Right cardiac atrium (tissue), 5 donors: Measurements from ENCODE around the gene TBC1D4. TPM values are rescaled to one million over a fixed set of nuclear protein-coding genes. Genes with fewer than 3 reads are reported as not detected.
A peak's percentile ranks its signal among the peaks of the same experiment; 100 is the strongest.

Source experiments
- ATAC-seq, 2 donors: fragments of 200-7000 bp; cut with Tn5 transposase; one replicate each; pipeline versions ENCODE4 v1.8.0 to v1.9.1; 2020; ENCODE audit warnings: moderate library complexity in 2 of 2, mild to moderate bottlenecking in 1 of 2
- DNase-seq, 3 donors: peaks; one replicate each; pipeline ENCODE4 v3.0.0-alpha.2; 2020
- H3K27ac ChIP-seq: one replicate; pipeline ENCODE4 v1.5.1; 2013; ENCODE audit warnings: mild to moderate bottlenecking, low read length, control low read depth, moderate library complexity
- H3K27me3 ChIP-seq: one replicate; pipeline ENCODE4 v1.6.1; 2013; ENCODE audit not compliant: control insufficient read depth, insufficient read depth
- H3K4me1 ChIP-seq: one replicate; pipeline ENCODE4 v1.6.1; 2013; ENCODE audit warnings: low read length; ENCODE audit not compliant: control insufficient read depth, insufficient read depth
- H3K4me3 ChIP-seq: one replicate; pipeline ENCODE4 v1.5.1; 2013; ENCODE audit warnings: low read length, control low read depth
- H3K9me3 ChIP-seq: one replicate; pipeline ENCODE4 v1.6.1; 2013; ENCODE audit warnings: low read length; ENCODE audit not compliant: control insufficient read depth
- WGBS: extraction: QIAGEN DNeasy Blood & Tissue Kit; methylation state at CpG from one replicate; pipeline ENCODE4 v1.1.7; 2013; 5-methylcytosine and 5-hydroxymethylcytosine counted together
- intact Hi-C, 4 donors: fragments of 100-400 bp; cut with DNase I; formaldehyde crosslinking; loops; one replicate each; pipeline versions ENCODE4 v1.11.0 to v1.14.0; 2022 to 2023
- polyA plus RNA-seq: library from polyadenylated mRNA; stranded (reverse); fragments of 200-250 nt; gene quantifications from one replicate; pipeline ENCODE4 v1.2.3, GENCODE V29; 2013
- total RNA-seq, 4 donors: library from RNA; stranded (reverse); fragmentation: NEBNext Ultra II Directional; extraction: Animal tissue kit (Norgen Biotek cat#: 25700); gene quantifications; one replicate each; pipeline ENCODE4 v1.2.1, GENCODE V29; 2021
- donor health status: healthy with polysubstance abuse.
- donor health status: DM: no; HTN: yes; CAD: no.
- donor health status: DM: no; HTN: no; CAD: no.
- donor health status: DM: no; HTN: yes; CAD: no; lungs with severe emphysema.
- donor health status: DM: yes; HTN: yes; CAD: no.

Gene TBC1D4
- total and polyA plus RNA-seq, 5 donors: 28.3 to 69.4 (median 62.8) TPM

- Histone ChIP-seq H3K27me3 (no peaks in the 10 kb centered on the region), H3K9me3 (no peaks in the 10 kb centered on the region), H3K4me1 (peaks cover 9% of the 10 kb centered on the region), H3K4me3 (no peak overlapping the region), H3K27ac (peak overlapping the region; percentile 78)
- WGBS: 56% methylated on average over 9 of the region's 9 CpGs
- peak in 1 of 3 donors; percentile 20 for DNase-seq
- ATAC-seq: peak; percentile 67 to 77
- intact Hi-C loops: no loop called here
Measured at GRCh38 chr13:75405976-75406703, 75.8 kb downstream of the TBC1D4 start.

GRCh38 chr13:75404726-75405125, 77.2 kb downstream of the TBC1D4 start:
- DNase-seq (no peak), ATAC-seq (no peak)
- no peaks in the 10 kb centered on the region for H3K27me3 ChIP-seq
- H3K9me3 ChIP-seq: no peaks in the 10 kb centered on the region
- peak overlapping the region; percentile 72 for H3K27ac ChIP-seq
- H3K4me3 ChIP-seq: no peak overlapping the region
- intact Hi-C loops: no loop called here
- H3K4me1 ChIP-seq: peaks cover 11% of the 10 kb centered on the region
- 46% methylated on average over 1 of the region's 1 CpG for WGBS

- Histone ChIP-seq H3K9me3 (no peaks in the 10 kb centered on the region), H3K27me3 (no peaks in the 10 kb centered on the region), H3K27ac (peak overlapping the region; percentile 95), H3K4me1 (peaks cover 11% of the 10 kb centered on the region), H3K4me3 (no peak overlapping the region)
- intact Hi-C loops: no loop called here
- DNase-seq (peak; percentile 34 to 80 (median 74)), ATAC-seq (peak; percentile 71 to 77)
- 29% methylated on average over 2 of the region's 2 CpGs for WGBS
Measured at GRCh38 chr13:75402787-75403186, 79.2 kb downstream of the TBC1D4 start.

- intact Hi-C loops: no loop called here
- Histone ChIP-seq H3K4me1 (peaks cover 4% of the 10 kb centered on the region), H3K4me3 (no peak overlapping the region), H3K9me3 (no peaks in the 10 kb centered on the region), H3K27ac (peak overlapping the region; percentile 74), H3K27me3 (no peaks in the 10 kb centered on the region)
- no peak for DNase-seq
- ATAC-seq: peak in 1 of 2 donors; percentile 14
- WGBS: 79% methylated on average over 1 of the region's 1 CpG
Measured at GRCh38 chr13:75400775-75401174, 81.2 kb downstream of the TBC1D4 start.

- no peaks in the 10 kb centered on the region for H3K9me3 ChIP-seq
- ATAC-seq (no peak), DNase-seq (no peak)
- intact Hi-C loops: no loop called here
- H3K4me1 ChIP-seq: peaks cover 4% of the 10 kb centered on the region
- 89% methylated on average over 2 of the region's 2 CpGs for WGBS
- H3K4me3 ChIP-seq: no peak overlapping the region
- no peaks in the 10 kb centered on the region for H3K27me3 ChIP-seq
- no peak overlapping the region for H3K27ac ChIP-seq
Measured at GRCh38 chr13:75399879-75400217, 82.1 kb downstream of the TBC1D4 start.

GRCh38 chr13:75399168-75399878, 82.6 kb downstream of the TBC1D4 start:
- intact Hi-C loops: no loop called here
- no peaks in the 10 kb centered on the region for H3K27me3 ChIP-seq

GRCh38 chr13:75398072-75398471, 83.9 kb downstream of the TBC1D4 start:
- ATAC-seq (no peak), DNase-seq (no peak)
- H3K4me1 ChIP-seq: peaks cover 2% of the 10 kb centered on the region
- no peak overlapping the region for H3K4me3 ChIP-seq
- 84% methylated on average over 6 of the region's 6 CpGs for WGBS
- intact Hi-C loops: no loop called here
- H3K27me3 ChIP-seq: no peaks in the 10 kb centered on the region
- H3K27ac ChIP-seq: no peak overlapping the region
- no peaks in the 10 kb centered on the region for H3K9me3 ChIP-seq

More at GRCh38 chr13:75399168-75399878, 82.6 kb downstream of the TBC1D4 start:
- Histone ChIP-seq H3K4me3 (no peak overlapping the region), H3K27ac (no peak overlapping the region), H3K9me3 (no peaks in the 10 kb centered on the region), H3K4me1 (peaks cover 2% of the 10 kb centered on the region)
- WGBS: 95% methylated on average over 2 of the region's 2 CpGs
- DNase-seq (no peak), ATAC-seq (no peak)

- no peaks in the 10 kb centered on the region for H3K9me3 ChIP-seq
- H3K27me3 ChIP-seq: no peaks in the 10 kb centered on the region
- WGBS: 65% methylated on average over 4 of the region's 4 CpGs
- H3K4me3 ChIP-seq: no peak overlapping the region
- no peak overlapping the region for H3K27ac ChIP-seq
- peaks cover 5% of the 10 kb centered on the region for H3K4me1 ChIP-seq
- intact Hi-C loops: no loop called here
- ATAC-seq (no peak), DNase-seq (no peak)
Measured at GRCh38 chr13:75395901-75396300, 86.1 kb downstream of the TBC1D4 start.

- Histone ChIP-seq H3K9me3 (no peaks in the 10 kb centered on the region), H3K27me3 (no peaks in the 10 kb centered on the region), H3K27ac (no peak overlapping the region), H3K4me3 (no peak overlapping the region), H3K4me1 (peaks cover 3% of the 10 kb centered on the region)
- ATAC-seq: no peak
- 60% methylated on average over 5 of the region's 5 CpGs for WGBS
- intact Hi-C loops: no loop called here
- peak in 1 of 3 donors; percentile 53 for DNase-seq
Measured at GRCh38 chr13:75395066-75395465, 86.9 kb downstream of the TBC1D4 start.

GRCh38 chr13:75393839-75394520, 88.0 kb downstream of the TBC1D4 start:
- WGBS: 67% methylated on average over 5 of the region's 5 CpGs
- Histone ChIP-seq H3K4me1 (peaks cover 3% of the 10 kb centered on the region), H3K9me3 (no peaks in the 10 kb centered on the region), H3K27me3 (no peaks in the 10 kb centered on the region), H3K4me3 (no peak overlapping the region), H3K27ac (no peak overlapping the region)
- DNase-seq (no peak), ATAC-seq (no peak)
- intact Hi-C loops: no loop called here
